Ramos (cell line): ENCODE measurements around the gene SS18L1.
"Not testable (repeated sequence)": the region's sequence is repeated elsewhere in the genome, so short reads cannot be mapped to it uniquely, and the experiment has no call there.

Experiments used
- in situ Hi-C: fragments of 300-500 bp; cut with MboI; formaldehyde crosslinking; loops from one replicate; pipeline ENCODE4 v1.14.3; 2022; ENCODE audit warnings: low sequenced_read_pairs; ENCODE audit not compliant: unreplicated experiment

SS18L1 gene

GRCh38 chr20:62136283-62137091, 7.1 kb upstream of the SS18L1 start:
- in situ Hi-C loops: no loop called here

- in situ Hi-C loops: no loop called here
Measured at GRCh38 chr20:62137092-62137384, 6.5 kb upstream of the SS18L1 start.

- in situ Hi-C loops: no loop called here
Measured at GRCh38 chr20:62137478-62138203, 5.9 kb upstream of the SS18L1 start.

- in situ Hi-C loops: no loop called here
Measured at GRCh38 chr20:62138204-62138543, 5.4 kb upstream of the SS18L1 start.

- in situ Hi-C loops: no loop called here
Measured at GRCh38 chr20:62138912-62139311, 4.7 kb upstream of the SS18L1 start.

- in situ Hi-C loops: loop anchor here (5.0 kb wide), 1 partner anchor 127 kb away; no protein-coding TSS in a partner anchor
Measured at GRCh38 chr20:62139636-62140035, 3.9 kb upstream of the SS18L1 start.

DNA sequence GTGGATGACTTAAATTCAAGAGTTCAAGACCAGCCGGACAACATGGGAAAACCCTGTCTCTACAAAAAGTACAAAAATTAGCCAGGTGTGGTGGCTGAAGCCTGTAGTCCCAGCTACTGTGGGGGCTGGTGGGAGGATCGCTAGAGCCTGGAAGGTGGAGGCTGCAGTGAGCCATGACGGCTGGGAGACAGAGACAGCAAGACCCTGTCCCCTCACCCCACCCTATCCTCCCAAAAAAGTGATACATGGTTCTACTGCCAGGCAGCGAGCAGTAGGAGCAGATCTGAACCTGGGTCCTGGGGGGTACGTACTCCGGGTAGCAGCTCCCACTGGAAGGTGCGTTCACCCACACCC, 2.5 kb upstream of the SS18L1 start:
- in situ Hi-C loops: loop anchor here (5.0 kb wide), 1 partner anchor 129 kb away; no protein-coding TSS in a partner anchor

DNA sequence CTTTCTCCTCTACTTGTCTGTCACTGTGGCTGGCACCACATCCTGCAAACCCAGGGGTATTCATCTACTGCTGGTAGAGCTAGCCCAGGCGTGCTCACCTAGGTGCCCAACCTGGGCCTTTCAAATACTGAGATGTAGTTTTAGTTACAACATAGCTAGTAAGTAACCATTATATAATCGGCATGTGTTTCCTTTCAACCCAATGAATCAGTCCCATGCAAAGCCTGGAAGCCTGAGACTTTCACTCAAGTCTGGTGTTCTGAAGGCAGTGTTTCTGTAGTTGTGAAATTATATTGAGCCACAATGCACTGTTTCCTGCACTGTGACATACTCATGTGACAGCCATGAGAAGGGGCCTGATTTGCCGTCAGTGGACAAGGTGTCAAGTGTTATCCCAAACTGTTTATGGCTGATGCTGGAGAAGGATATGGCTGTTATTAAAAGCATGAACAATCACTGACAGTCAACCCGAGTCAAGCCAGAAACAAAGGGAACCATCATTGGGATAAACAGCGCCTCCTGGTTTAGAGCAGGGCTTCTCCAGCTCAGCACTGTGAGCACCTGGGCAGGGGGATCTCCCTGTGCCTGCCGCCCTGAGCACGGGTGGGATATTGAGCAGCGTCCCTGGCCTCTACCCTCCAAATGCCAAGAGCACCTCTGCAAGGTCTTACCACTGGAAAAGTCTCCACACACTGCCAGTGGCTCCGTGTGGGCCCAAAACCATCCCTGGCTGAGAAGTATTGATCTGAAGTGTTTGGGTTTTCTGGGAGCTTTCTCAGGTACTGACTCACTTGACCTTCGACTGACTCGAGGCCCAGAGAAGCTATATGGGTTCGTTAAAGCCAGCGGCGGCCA, 1.9 kb upstream of the SS18L1 start:
- in situ Hi-C loops: loop anchor here (5.0 kb wide), 1 partner anchor 129 kb away; no protein-coding TSS in a partner anchor

DNA sequence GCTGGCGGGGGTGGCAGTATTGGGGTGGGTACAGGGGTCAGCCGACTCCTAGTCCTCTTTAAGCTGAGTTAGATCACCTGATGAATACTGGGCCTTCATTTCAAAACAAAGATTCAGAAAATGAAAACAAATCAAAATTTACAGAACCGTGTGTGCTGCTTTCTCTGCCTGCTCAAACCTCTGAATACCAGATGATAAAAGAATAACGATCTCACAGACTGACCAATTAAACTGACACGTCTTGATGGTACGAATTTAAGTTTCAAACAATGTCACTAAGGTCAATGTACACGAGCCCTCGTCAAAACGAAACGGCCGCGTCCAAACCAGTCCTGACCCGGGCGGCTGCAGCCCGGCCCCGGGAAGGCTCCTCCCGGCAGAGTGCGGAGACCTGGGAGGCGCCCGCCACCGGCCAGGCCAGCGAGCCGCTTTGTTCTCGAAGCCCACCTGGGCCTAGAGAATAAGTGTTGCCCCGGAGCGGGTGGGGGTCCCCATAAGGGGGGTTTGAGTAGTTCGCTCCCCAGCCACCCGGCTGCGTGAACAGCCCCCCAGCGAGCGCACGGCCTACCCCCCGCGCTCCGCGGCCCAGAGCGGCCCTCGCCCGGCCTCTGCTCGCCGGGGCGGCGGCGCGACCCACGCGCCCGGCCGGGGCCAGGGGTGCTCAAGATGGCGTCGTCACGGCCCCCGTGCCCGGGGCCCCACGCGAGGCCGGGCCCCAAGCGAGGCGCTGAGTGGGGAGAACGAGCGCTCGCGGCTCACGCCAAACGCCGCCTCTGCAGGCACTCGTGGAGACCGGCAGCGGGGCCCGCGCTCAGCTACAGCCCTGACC, 1.1 kb upstream of the SS18L1 start:
- in situ Hi-C loops: loop anchor here (5.0 kb wide), 1 partner anchor 130 kb away; no protein-coding TSS in a partner anchor

DNA sequence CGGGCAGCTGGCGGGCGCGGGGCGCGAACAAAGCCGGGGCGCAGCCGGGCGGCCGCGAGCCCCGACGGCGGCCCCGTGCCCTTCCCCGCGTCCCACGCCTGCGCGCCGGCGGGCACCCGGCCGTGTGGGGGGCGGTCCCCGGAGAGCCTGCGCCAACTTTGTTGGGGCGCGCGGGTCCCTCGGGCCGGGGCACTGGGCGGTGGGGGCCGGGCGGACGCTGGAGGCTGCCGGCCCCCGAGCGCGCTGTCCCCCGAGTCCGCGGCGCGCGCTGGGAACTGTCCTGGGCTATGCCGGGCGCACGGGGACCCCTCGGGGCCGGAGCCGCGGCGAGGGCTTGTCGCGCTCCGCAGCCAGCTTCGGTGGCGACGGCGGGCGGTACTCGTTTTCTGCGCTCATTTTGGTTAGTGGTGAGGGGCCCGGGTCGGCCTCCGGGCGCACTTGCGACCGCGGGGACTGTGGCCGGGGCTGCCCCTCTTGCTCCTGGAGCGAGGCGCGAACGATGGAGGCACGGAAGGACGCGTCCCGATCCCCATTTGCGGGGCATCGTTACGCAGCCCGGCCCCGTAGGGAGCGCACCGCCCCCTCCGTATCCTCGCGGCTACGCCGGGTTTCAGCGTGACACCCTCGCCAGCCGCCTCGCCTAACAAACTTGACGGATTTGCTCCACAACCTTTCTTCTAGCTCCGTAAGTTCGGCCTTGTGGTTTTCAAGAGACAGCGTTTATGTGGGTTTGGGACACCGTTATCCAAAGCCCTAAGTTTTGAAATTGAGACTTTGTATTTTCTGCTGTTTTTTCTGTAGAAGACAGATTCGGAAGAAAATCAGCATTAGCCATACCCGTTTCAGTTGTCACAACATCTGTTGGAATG, 622 bp downstream of the SS18L1 start:
- in situ Hi-C loops: loop anchor here (5.0 kb wide), 1 partner anchor 132 kb away; no protein-coding TSS in a partner anchor

- in situ Hi-C loops: no loop called here
Measured at GRCh38 chr20:62145688-62146018, 2.1 kb downstream of the SS18L1 start.

DNA sequence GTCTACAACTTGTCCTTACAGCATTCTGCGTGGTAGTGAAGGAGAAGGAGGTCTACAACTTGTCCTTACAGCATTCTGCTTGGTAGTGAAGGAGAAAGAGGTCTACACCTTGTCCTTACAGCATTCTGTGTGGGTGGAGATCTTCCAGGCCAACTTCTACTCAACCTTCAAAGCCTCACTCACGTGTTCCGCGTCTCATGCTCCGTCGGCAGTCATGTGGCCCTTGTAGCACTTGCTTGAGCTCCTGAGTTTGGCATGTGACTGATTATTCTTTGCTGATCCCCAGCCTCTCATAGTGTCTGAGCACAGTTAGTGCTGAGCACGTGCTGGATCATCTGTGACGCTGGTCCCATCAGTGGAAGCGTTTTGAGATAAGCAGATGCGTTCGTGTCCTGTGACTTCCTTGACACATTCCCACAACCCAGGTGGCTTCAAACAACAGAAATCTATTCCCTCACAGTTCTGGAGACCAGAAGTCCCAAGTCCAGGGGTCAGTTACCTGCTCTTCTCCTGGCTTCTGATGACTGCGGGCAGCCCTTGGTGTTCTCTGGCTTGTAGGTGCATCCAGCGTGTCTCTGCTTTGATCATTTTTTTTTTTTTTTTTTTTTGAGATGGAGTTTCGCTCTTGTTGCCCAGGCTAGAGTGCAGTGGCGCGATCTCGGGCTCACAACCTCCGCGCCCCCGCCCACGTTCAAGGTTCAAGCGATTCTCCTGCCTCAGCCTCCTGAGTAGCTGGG, 2.6 kb downstream of the SS18L1 start:
- in situ Hi-C loops: no loop called here

GRCh38 chr20:62147125-62147524, 3.6 kb downstream of the SS18L1 start:
- in situ Hi-C loops: no loop called here

DNA sequence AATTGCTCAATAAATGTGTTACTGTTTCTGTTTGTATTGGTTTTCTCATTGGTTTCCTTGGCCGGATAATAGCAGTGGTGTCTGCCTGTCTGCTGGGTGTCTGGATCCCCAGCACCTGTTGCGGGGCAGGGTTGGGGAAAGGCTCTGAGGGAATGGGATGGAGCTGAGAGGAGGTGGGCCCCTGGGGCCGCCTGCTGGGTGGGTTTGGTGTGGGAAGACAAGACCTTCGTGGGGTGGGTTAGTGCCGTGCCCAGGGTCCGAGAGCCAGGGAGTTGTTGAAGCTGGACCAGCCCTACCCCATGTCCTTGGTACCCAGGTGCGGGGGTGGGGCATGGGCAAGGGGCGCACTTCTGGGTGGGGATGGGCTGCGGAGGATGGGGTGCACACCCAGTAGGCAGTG, 4.0 kb downstream of the SS18L1 start:
- in situ Hi-C loops: no loop called here

- in situ Hi-C loops: not testable (repeated sequence)
Measured at GRCh38 chr20:62148383-62148782, 4.8 kb downstream of the SS18L1 start.

- in situ Hi-C loops: no loop called here
Measured at GRCh38 chr20:62148908-62149314, 5.3 kb downstream of the SS18L1 start.

DNA sequence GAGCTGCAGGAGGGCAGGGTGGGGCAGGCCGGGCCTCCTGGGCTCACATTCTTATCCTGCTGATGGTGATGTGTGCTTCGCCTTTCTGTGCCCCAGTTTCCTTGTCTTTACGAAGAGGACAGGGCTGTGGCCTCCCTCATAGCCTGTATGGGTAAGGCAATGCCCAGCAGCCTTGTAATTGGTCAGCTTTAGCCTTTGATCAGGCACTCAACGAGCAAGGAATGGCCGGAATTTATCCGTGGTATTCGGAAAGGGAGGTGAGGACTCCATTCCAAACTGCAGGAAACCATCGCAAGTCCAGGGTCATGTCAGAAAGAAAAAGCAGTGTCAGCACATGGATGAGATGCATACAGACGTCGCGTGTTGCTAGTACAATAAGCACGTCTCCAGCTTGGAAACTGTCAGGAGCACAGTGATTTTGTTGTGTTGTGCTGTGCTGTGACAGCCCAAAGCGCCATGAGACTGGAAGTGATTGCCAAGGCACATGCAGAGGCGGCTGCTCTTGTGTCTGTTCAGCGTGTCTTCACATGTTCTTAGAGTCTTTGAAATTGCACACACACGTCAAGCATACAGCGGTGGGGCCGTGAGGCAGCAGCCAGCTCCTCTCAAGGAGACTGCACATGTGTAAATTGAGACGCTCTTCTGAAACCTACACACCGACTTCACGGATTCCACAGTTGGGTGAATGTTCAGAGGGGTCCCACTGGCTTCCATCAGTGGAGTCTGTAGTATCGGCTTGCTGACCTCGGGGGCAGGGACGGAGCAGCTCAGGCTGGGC, 6.2 kb downstream of the SS18L1 start:
- in situ Hi-C loops: no loop called here

DNA sequence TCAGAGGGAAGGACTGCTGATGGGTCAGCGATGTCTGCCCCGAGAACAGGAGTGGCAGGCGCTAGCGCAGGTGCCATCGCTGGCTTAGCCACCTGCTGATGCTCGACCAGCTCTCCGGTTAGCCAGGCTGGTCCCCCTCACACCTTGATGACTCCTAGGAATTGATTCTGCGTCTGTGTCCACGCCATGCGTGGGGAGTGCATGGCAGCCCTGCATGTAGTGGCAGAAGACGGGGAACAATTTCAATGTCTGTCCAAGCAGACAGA, 6.7 kb downstream of the SS18L1 start:
- in situ Hi-C loops: no loop called here
